ENCODE measurements around the gene CAPN12. TPM values are rescaled to one million over a fixed set of nuclear protein-coding genes. Genes with fewer than 3 reads are reported as not detected.

Gene CAPN12
- total and polyA plus RNA-seq, 4 donors: 2.0 to 17.8 (median 6.0) TPM

GRCh38 chr19:38781058-38781457 is 36.8 kb upstream of the CAPN12 start:
- Histone ChIP-seq H3K9ac (ENCODE audit: insufficient read depth in 1 of 2, low read length in 2 of 2) (no peak overlapping the region), H3K36me3 (ENCODE audit: control insufficient read depth in 4 of 4, insufficient read depth in 4 of 4, low read length in 4 of 4) (no peaks in the 10 kb centered on the region), H3K4me3 (no peak overlapping the region), H3K27ac (ENCODE audit: low read depth in 1 of 2, low read length in 1 of 2) (no peak overlapping the region), H3K4me1 (ENCODE audit: control insufficient read depth in 5 of 5, insufficient read depth in 5 of 5, low read length in 5 of 5) (no peaks in the 10 kb centered on the region), H3K9me3 (ENCODE audit: control insufficient read depth in 4 of 4, insufficient read depth in 3 of 4, low read length in 3 of 4) (no peaks in the 10 kb centered on the region), H3K27me3 (ENCODE audit: control insufficient read depth in 3 of 3, insufficient read depth in 3 of 3, low read length in 2 of 3) (peaks cover 0 to 4% (median 0%) of the 10 kb centered on the region in 3 donors)
- ATAC-seq (ENCODE audit: insufficient read depth, low FRiP score) (no peak), DNase-seq (no peak)
- WGBS, 2 donors: 79 to 81% methylated on average over 7 of the region's 7 CpGs
- TF ChIP-seq CTCF (IDR thresholded peaks at IDR 0.05; ENCODE audit: control extremely low read depth, extremely low read depth): no peak

- 91 to 93% methylated on average over 7 of the region's 7 CpGs for WGBS, 2 donors
- H3K9me3 ChIP-seq (ENCODE audit: control insufficient read depth in 4 of 4, insufficient read depth in 3 of 4, low read length in 3 of 4): no peaks in the 10 kb centered on the region
- H3K4me1 ChIP-seq (ENCODE audit: control insufficient read depth in 5 of 5, insufficient read depth in 5 of 5, low read length in 5 of 5): no peaks in the 10 kb centered on the region
- no peak for ATAC-seq (ENCODE audit: insufficient read depth, low FRiP score)
- no peak overlapping the region for H3K9ac ChIP-seq (ENCODE audit: insufficient read depth in 1 of 2, low read length in 2 of 2)
- no peak for DNase-seq
- H3K36me3 ChIP-seq (ENCODE audit: control insufficient read depth in 4 of 4, insufficient read depth in 4 of 4, low read length in 4 of 4): no peaks in the 10 kb centered on the region
- H3K4me3 ChIP-seq: no peak overlapping the region
- peaks cover 0 to 4% (median 0%) of the 10 kb centered on the region in 3 donors for H3K27me3 ChIP-seq (ENCODE audit: control insufficient read depth in 3 of 3, insufficient read depth in 3 of 3, low read length in 2 of 3)
- no peak overlapping the region for H3K27ac ChIP-seq (ENCODE audit: low read depth in 1 of 2, low read length in 1 of 2)
- no peak for TF ChIP-seq CTCF (IDR thresholded peaks at IDR 0.05; ENCODE audit: control extremely low read depth, extremely low read depth)
These were observed 36.2 kb upstream of the CAPN12 start for GRCh38 chr19:38780443-38780842.

- TF ChIP-seq CTCF (IDR thresholded peaks at IDR 0.05; ENCODE audit: control extremely low read depth, extremely low read depth): no peak
- DNase-seq (no peak), ATAC-seq (ENCODE audit: insufficient read depth, low FRiP score) (no peak)
- peaks cover 0 to 4% (median 0%) of the 10 kb centered on the region in 3 donors for H3K27me3 ChIP-seq (ENCODE audit: control insufficient read depth in 3 of 3, insufficient read depth in 3 of 3, low read length in 2 of 3)
- WGBS, 2 donors: 61 to 71% methylated on average over 7 of the region's 7 CpGs
- H3K27ac ChIP-seq (ENCODE audit: low read depth in 1 of 2, low read length in 1 of 2): no peak overlapping the region
- H3K36me3 ChIP-seq (ENCODE audit: control insufficient read depth in 4 of 4, insufficient read depth in 4 of 4, low read length in 4 of 4): no peaks in the 10 kb centered on the region
- no peak overlapping the region for H3K4me3 ChIP-seq
- H3K9ac ChIP-seq (ENCODE audit: insufficient read depth in 1 of 2, low read length in 2 of 2): no peak overlapping the region
- H3K4me1 ChIP-seq (ENCODE audit: control insufficient read depth in 5 of 5, insufficient read depth in 5 of 5, low read length in 5 of 5): no peaks in the 10 kb centered on the region
- H3K9me3 ChIP-seq (ENCODE audit: control insufficient read depth in 4 of 4, insufficient read depth in 3 of 4, low read length in 3 of 4): no peaks in the 10 kb centered on the region
These were observed 34.5 kb upstream of the CAPN12 start for GRCh38 chr19:38778733-38779132.

Data from lung (tissue), 12 donors.